ENCODE measurements around the gene CCDC107.

Gene CCDC107

DNA sequence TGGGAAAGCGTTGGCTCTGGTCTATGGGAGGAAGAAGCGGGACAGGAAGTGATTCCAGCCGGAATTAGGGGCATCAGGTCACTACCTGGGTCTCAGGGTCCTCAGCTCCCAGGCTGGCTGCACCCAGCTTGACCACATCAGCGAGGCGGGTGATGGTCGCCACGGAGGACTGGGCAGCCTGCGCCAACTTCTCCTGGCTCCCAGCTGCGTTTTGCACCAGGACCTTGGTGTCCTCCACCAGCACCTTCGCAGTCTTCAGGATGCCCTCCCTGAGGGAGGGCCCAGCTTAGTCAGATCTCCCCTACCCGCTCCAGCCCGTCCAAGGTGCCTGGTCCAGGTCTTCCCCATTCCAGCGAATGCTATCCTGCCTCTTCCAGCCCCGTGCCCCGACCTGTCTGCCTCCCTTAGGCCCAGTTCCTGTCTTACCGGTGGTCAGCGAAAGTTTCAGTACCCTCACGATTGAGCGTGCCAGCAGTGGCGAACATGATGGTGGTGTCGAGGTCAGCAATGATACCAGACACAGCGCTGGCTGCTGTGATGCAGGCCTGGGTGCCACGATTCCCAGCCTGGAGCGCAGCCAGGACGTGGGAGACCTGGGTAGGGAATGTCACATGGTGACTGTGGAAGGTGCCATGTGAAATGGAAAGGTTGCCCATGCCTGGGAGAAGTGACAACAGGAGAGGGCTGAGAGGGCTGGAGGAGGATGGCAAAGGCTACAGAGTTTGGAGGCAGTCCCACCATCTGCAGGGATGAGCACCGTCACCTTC lies 46.0 kb downstream of the CCDC107 start:
- no peak for DNase-seq (ENCODE audit: low read depth in 3 of 3)

DNA sequence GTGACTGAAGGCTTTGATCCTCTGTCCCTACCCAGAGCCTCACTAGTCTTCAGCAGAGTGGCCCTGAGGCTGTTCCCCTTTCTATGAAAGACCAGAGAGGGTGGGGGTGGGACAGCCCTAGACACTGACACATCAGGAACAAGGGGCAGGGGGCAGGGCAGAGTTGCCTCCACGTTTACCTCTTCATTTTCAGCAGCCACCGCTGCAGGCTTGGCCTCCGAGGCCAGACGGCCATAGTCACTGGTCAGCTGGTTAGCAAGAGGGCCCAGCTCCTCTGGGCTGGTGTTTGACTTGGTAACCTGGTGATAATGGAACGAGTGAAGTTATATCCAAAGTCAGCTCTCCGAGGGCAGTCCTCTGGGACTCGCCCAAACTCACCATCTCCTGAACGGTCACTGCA lies 47.3 kb downstream of the CCDC107 start:
- no peak for DNase-seq (ENCODE audit: low read depth in 3 of 3)

DNA sequence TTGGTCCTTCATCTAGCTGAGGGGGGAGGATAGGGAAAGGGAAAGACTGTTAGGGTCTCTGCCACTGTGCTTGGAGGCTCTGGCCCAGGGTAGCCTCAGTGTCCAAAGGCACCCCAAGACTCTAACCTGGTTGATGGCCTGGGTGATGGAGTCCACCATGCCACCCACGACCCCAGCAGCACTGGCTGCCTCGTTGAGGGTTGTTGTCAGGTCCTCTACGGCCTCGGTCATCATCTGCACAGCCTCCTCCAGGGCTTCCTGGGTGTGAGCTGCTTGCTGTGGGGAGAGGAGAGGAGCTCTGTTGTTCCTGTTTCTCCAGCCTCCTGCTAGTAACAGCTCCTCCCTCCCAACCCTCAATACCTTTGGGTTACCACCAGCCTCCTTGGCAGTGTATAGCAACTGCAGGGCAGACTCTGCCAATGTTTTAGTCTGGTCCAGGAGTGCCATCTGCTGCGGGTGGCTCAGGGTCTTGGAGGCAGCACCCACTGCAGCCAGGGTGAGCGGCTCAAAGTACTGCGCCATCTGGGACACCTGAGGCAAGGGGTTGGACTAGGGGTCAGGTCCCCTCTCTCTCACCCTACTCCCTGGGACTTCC lies 47.8 kb downstream of the CCDC107 start:
- no peak for DNase-seq (ENCODE audit: low read depth in 3 of 3)

DNA sequence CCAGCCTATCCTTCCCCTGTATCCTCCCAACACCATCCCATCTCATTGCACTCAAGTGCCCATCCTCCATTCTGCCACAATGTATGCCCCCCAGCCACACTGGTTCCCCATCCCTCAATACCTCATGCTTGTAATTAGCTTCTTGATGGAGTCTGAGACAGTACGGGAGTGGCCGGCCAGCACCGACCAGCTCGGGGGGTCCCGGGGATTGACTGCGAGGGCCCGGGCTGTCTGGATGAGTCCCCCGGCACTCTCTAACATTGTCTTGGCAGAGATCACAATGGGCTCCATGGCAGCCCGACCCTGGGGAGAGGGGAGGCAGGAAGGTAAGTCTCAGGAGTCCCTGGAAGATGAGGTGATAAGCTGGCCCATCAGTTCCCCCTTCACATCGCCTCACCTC lies 48.9 kb downstream of the CCDC107 start:
- no peak for DNase-seq (ENCODE audit: low read depth in 3 of 3)

DNA sequence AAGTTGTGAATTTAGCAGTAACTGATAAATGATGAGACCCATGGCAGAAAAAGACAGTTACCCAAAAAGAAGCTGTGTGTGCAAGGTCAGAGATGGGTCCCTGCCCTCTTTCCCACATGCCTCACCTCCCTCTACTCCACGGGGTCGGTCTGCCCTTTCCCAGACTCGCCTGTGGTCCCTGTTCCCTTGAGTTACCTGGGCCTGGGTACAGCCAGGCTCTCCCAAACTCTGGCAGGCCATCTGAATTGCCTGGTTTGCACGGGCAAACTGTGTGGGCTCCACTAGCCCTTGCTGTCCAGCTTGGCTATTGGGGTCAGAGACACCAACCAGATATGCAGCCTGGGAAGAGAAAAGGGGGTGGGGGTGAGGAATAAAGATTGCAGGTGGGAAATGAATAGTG lies 50.1 kb downstream of the CCDC107 start:
- no peak for DNase-seq (ENCODE audit: low read depth in 3 of 3)

DNA sequence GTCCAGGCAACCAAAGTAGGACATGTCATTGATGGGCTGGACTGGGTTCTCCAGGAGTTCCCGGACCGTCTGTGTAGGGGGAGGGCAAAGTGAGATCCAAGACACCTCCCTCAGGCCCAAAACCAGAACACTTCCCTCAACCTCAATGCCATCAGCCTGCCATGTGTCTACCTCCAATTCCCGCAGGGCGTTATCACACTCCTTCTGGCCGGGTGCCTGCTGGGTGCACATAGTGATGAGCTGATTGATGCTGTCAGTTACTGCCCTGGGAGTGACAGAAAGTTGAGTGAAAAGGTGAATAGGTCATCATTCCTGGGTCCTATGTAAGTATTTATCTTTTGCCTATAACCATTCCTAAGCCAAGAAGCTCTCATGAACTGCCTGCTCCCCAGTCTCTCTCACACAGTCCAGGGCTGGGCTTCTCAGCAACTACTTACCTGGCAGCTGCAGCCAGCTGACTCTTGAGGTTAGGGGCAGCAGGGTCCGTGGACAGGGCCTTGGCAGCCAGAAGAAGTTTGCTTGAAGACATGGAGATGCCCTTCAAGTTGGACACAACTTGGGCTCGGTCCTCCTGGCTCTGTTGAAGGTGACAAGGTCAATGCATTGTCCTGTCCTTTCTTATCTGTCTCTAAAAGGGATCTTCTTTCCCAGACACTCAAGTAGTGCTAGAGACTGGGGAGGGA lies 52.9 kb downstream of the CCDC107 start:
- no peak for DNase-seq (ENCODE audit: low read depth in 3 of 3)
